GM12878 (cell line): ENCODE measurements around the gene PGBD5. TPM values are rescaled to one million over a fixed set of nuclear protein-coding genes. Genes with fewer than 3 reads are reported as not detected.

Source experiments
- ATAC-seq: fragments of 200-7000 bp; cut with Tn5 transposase; 3 replicates; pipeline ENCODE4 v1.9.1; 2020; ENCODE audit warnings: mild to moderate bottlenecking, moderate library complexity
- BruUV-seq: library from RNA; stranded (reverse); fragments of 400-500 nt; replicated peaks from 2 replicates; lab custom pipeline; 2021; lab: Mats Ljungman, UMichigan
- CTCF ChIA-PET: fragments of 300-600 bp; sonication (Branson Sonifier 250); formaldehyde crosslinking; extraction: SDS; loops from one replicate; lab custom pipeline; 2021; ENCODE audit warnings: inconsistent platforms; lab: Yijun Ruan, JAX
- POLR2A ChIA-PET: fragments of 350-600 bp; formaldehyde crosslinking; extraction: SDS; loops from one replicate; lab custom pipeline; 2021; ENCODE audit warnings: inconsistent platforms; lab: Charles Lee
- RAD21 ChIA-PET: fragments of 300-600 bp; sonication (Branson Sonifier 250); formaldehyde crosslinking; loops from one replicate; lab custom pipeline; 2023; ENCODE audit warnings: antibody characterized with exemption; ENCODE audit not compliant: unreplicated experiment; lab: Charles Lee
- SMC1A ChIA-PET: fragments of 300-600 bp; sonication (Branson Sonifier 250); formaldehyde crosslinking; loops from one replicate; lab custom pipeline; 2023; ENCODE audit not compliant: unreplicated experiment, uncharacterized antibody; lab: Charles Lee
- DNase-seq: peaks from one replicate; pipeline ENCODE4 v3.0.0-alpha.2; 2011; ENCODE audit warnings: low read depth, low spot score
- FAIRE-seq: peaks from 3 replicates; lab custom pipeline; 2011; peaks lifted over from hg19 to GRCh38; lab: Jason Lieb, UNC
- H2AFZ ChIP-seq: 2 replicates; pipeline ENCODE4 v1.6.0; 2011; ENCODE audit warnings: low read depth, low read length, control low read depth; ENCODE audit not compliant: control insufficient read depth
- H3K27ac ChIP-seq: 2 replicates; pipeline ENCODE4 v1.5.1; 2011; ENCODE audit warnings: control low read depth; ENCODE audit not compliant: control insufficient read depth, insufficient read depth
- H3K27me3 ChIP-seq, 2 experiments: replicated peaks in 1 of 2; 2 replicates each; pipeline versions ENCODE4 v1.6.0 to v1.6.1; 2011; ENCODE audit warnings: low read length in 1 of 2; ENCODE audit not compliant: control insufficient read depth in 2 of 2, insufficient read depth in 2 of 2
- H3K36me3 ChIP-seq, 2 experiments: 2 replicates each; pipeline ENCODE4 v1.5.1; 2011; ENCODE audit warnings: low read length in 1 of 2; ENCODE audit not compliant: control insufficient read depth in 2 of 2, insufficient read depth in 2 of 2
- H3K4me1 ChIP-seq: 2 replicates; pipeline ENCODE4 v1.6.1; 2011; ENCODE audit warnings: mild to moderate bottlenecking, low read length, moderate library complexity, mixed read lengths; ENCODE audit not compliant: control insufficient read depth, insufficient read depth
- H3K4me2 ChIP-seq: 2 replicates; pipeline ENCODE4 v1.6.0; 2011; ENCODE audit warnings: control low read depth; ENCODE audit not compliant: control insufficient read depth, insufficient read depth
- H3K4me3 ChIP-seq: fragments of 200-600 bp; sonication (generic); 2 replicates; pipeline ENCODE4 v1.5.1; 2016
- H3K79me2 ChIP-seq: 2 replicates; pipeline ENCODE4 v1.6.0; 2011; ENCODE audit warnings: low read length; ENCODE audit not compliant: control insufficient read depth, insufficient read depth
- H3K9ac ChIP-seq: 2 replicates; pipeline ENCODE4 v1.8.0; 2011; ENCODE audit warnings: low read length, control low read depth, mixed read lengths; ENCODE audit not compliant: control insufficient read depth, insufficient read depth
- H3K9me3 ChIP-seq: replicated peaks from 3 replicates; pipeline ENCODE4 v1.5.1; 2011; ENCODE audit warnings: mild to moderate bottlenecking, low read length; ENCODE audit not compliant: control insufficient read depth, insufficient read depth
- H4K20me1 ChIP-seq: 2 replicates; pipeline ENCODE4 v1.6.0; 2011; ENCODE audit not compliant: control insufficient read depth, insufficient read depth
- ATF7 ChIP-seq: fragments of 450-650 bp; IDR thresholded peaks from 2 replicates; pipeline ENCODE4 v1.6.1; 2016; ENCODE audit warnings: low read depth, mild to moderate bottlenecking
- BCL3 ChIP-seq: IDR thresholded peaks from 2 replicates; pipeline ENCODE4 v1.6.1; 2011; ENCODE audit warnings: borderline replicate concordance, low read depth, mild to moderate bottlenecking, moderate library complexity, low read length; ENCODE audit not compliant: insufficient read depth, poor library complexity, severe bottlenecking
- CEBPZ ChIP-seq: fragments of 150-350 bp; IDR thresholded peaks from 2 replicates; pipeline ENCODE4 v1.6.1; 2016; ENCODE audit warnings: low read depth, low read length
- CHD1 ChIP-seq: IDR thresholded peaks from 2 replicates; pipeline ENCODE4 v1.6.1; 2012; ENCODE audit warnings: low read depth, low read length, improper control_type of control experiment
- FOS ChIP-seq: IDR thresholded peaks from 3 replicates; pipeline ENCODE4 v1.6.1; 2011; ENCODE audit warnings: borderline replicate concordance; ENCODE audit not compliant: insufficient read length; ENCODE audit errors: extremely low read depth
- JUNB ChIP-seq: IDR thresholded peaks from 2 replicates; pipeline ENCODE4 v1.6.1; 2016; ENCODE audit warnings: antibody characterized with exemption, mild to moderate bottlenecking
- KAT2A ChIP-seq: conservative IDR thresholded peaks from 2 replicates; pipeline ENCODE4 v1.6.1; 2011; ENCODE audit warnings: low read depth, low read length; ENCODE audit not compliant: control insufficient read depth
- PAX5 ChIP-seq: IDR thresholded peaks from 2 replicates; pipeline ENCODE4 v1.6.1; 2011; ENCODE audit warnings: low read depth, low read length, borderline replicate concordance
- POLR2A ChIP-seq: IDR thresholded peaks from 2 replicates; pipeline ENCODE4 v1.6.1; 2011; ENCODE audit warnings: low read depth, mild to moderate bottlenecking, low read length
- TAF1 ChIP-seq: IDR thresholded peaks from 2 replicates; pipeline ENCODE4 v1.6.1; 2011; ENCODE audit warnings: mild to moderate bottlenecking, low read depth, low read length, borderline replicate concordance
- TCF12 ChIP-seq: IDR thresholded peaks from 2 replicates; pipeline ENCODE4 v1.6.1; 2011; ENCODE audit warnings: low read depth, mild to moderate bottlenecking, low read length
- YY1 ChIP-seq: IDR thresholded peaks from 2 replicates; pipeline ENCODE4 v1.6.1; 2011; ENCODE audit warnings: low read depth, mild to moderate bottlenecking, low read length
- ZSCAN29 ChIP-seq: fragments of 450-650 bp; IDR thresholded peaks from 2 replicates; pipeline ENCODE4 v1.6.1; 2017; ENCODE audit warnings: mild to moderate bottlenecking, moderate library complexity
- WGBS: methylation state at CpG from one replicate; pipeline ENCODE4 v1.1.6; 2016; ENCODE audit warnings: low lambda C conversion rate; ENCODE audit not compliant: insufficient replicate concordance, insufficient coverage; ENCODE audit errors: missing lambda C conversion rate; 5-methylcytosine and 5-hydroxymethylcytosine counted together
- in situ Hi-C: fragments of 300-500 bp; cut with MboI; formaldehyde crosslinking; loops from 9 replicates; pipeline ENCODE4 v1.14.3; 2018; ENCODE audit warnings: mixed read lengths
- intact Hi-C: fragments of 100-400 bp; cut with micrococcal nuclease; formaldehyde crosslinking; loops from one replicate; pipeline ENCODE4 v1.14.2; 2022; ENCODE audit not compliant: unreplicated experiment
- polyA plus RNA-seq, 11 experiments: library from polyadenylated mRNA; depleted of rRNA in 4 of 11; unstranded in 6 of 11; stranded (reverse) in 5 of 11; fragments of >200 nt; fragmentation: Nextera tagmentation in 4 of 11; fragmentation: Illumina TruSeq in 1 of 11; extraction: Ambion mirVana in 4 of 11; extraction: Trizol in 1 of 11; gene quantifications; 1 replicate in 1 of 11; 2 replicates in 10 of 11; pipeline versions ENCODE4 v1.2.1 to v1.2.3, GENCODE V29; 2011 to 2016; ENCODE audit warnings: inconsistent platforms in 2 of 11, missing spikeins in 2 of 11, low read depth in 1 of 11
- total RNA-seq, 4 experiments: library from RNA; depleted of rRNA in 3 of 4; stranded (reverse); fragments of >200 nt in 3 of 4; fragmentation: Illumina TruSeq in 1 of 4; extraction: Trizol in 1 of 4; gene quantifications; 2 replicates each; pipeline versions ENCODE4 v1.2.1 to v1.2.3, GENCODE V29; 2013 to 2021
- TF ChIP-seq, protein P1 (sequence below): fragments of 450-650 bp; IDR thresholded peaks from 2 replicates; pipeline ENCODE4 v1.6.1; 2016; ENCODE audit warnings: mild to moderate bottlenecking, moderate library complexity, borderline replicate concordance
- TF ChIP-seq, protein P2 (sequence below): fragments of 450-650 bp; IDR thresholded peaks from 2 replicates; pipeline ENCODE4 v1.6.1; 2017; ENCODE audit warnings: borderline replicate concordance

PGBD5 gene
- total and polyA plus RNA-seq, 10 of the 15 experiments (the other 5 are each of a cell fraction or from before 2014, with no cell fraction given): 0.03 TPM; not detected in 9

GRCh38 chr1:230401101-230401500, 25.0 kb downstream of the PGBD5 start (continued):
- no peak for TF ChIP-seq POLR2A
- TF ChIP-seq, protein P1, sequence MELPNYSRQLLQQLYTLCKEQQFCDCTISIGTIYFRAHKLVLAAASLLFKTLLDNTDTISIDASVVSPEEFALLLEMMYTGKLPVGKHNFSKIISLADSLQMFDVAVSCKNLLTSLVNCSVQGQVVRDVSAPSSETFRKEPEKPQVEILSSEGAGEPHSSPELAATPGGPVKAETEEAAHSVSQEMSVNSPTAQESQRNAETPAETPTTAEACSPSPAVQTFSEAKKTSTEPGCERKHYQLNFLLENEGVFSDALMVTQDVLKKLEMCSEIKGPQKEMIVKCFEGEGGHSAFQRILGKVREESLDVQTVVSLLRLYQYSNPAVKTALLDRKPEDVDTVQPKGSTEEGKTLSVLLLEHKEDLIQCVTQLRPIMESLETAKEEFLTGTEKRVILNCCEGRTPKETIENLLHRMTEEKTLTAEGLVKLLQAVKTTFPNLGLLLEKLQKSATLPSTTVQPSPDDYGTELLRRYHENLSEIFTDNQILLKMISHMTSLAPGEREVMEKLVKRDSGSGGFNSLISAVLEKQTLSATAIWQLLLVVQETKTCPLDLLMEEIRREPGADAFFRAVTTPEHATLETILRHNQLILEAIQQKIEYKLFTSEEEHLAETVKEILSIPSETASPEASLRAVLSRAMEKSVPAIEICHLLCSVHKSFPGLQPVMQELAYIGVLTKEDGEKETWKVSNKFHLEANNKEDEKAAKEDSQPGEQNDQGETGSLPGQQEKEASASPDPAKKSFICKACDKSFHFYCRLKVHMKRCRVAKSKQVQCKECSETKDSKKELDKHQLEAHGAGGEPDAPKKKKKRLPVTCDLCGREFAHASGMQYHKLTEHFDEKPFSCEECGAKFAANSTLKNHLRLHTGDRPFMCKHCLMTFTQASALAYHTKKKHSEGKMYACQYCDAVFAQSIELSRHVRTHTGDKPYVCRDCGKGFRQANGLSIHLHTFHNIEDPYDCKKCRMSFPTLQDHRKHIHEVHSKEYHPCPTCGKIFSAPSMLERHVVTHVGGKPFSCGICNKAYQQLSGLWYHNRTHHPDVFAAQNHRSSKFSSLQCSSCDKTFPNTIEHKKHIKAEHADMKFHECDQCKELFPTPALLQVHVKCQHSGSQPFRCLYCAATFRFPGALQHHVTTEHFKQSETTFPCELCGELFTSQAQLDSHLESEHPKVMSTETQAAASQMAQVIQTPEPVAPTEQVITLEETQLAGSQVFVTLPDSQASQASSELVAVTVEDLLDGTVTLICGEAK: no peak

- Histone ChIP-seq H3K27me3 (no peaks in the 10 kb centered on the region; a peak in 1 of 4 replicates), H3K4me2 (no peak overlapping the region), H3K4me3 (no peak overlapping the region), H3K4me1 (no peaks in the 10 kb centered on the region), H4K20me1 (no peaks in the 10 kb centered on the region), H3K9me3 (no peaks in the 10 kb centered on the region), H3K79me2 (no peaks in the 10 kb centered on the region), H2AFZ (no peak overlapping the region), H3K27ac (no peak overlapping the region), H3K9ac (no peak overlapping the region), H3K36me3 (no peaks in the 10 kb centered on the region)
- no peak for ATAC-seq
- WGBS: 47% methylated on average over 8 of the region's 8 CpGs
- ChIA-PET RAD21 (no interaction called here), POLR2A (no interaction called here), CTCF (no interaction called here), SMC1A (no interaction called here)
- in situ Hi-C loops (no loop called here), intact Hi-C loops (no loop called here)
- DNase-seq: no peak
- no peak for FAIRE-seq
- BruUV-seq: no TSS peak
- TF ChIP-seq TCF12: no peak
- TF ChIP-seq CEBPZ: no peak
- no peak for TF ChIP-seq JUNB
- no peak for TF ChIP-seq ATF7
- no peak for TF ChIP-seq ZSCAN29
- no peak for TF ChIP-seq KAT2A
- no peak for TF ChIP-seq FOS
- TF ChIP-seq, protein P2, sequence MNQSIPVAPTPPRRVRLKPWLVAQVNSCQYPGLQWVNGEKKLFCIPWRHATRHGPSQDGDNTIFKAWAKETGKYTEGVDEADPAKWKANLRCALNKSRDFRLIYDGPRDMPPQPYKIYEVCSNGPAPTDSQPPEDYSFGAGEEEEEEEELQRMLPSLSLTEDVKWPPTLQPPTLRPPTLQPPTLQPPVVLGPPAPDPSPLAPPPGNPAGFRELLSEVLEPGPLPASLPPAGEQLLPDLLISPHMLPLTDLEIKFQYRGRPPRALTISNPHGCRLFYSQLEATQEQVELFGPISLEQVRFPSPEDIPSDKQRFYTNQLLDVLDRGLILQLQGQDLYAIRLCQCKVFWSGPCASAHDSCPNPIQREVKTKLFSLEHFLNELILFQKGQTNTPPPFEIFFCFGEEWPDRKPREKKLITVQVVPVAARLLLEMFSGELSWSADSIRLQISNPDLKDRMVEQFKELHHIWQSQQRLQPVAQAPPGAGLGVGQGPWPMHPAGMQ: no peak
- TF ChIP-seq TAF1: no peak
- TF ChIP-seq YY1: no peak
- TF ChIP-seq PAX5: no peak
- TF ChIP-seq CHD1: no peak
- no peak for TF ChIP-seq BCL3
These were observed 26.2 kb downstream of the PGBD5 start for GRCh38 chr1:230400007-230400344.
